GM18519 (cell line): Measurements from ENCODE around the gene LPIN2.
A peak's percentile ranks its signal among the peaks of the same experiment; 100 is the strongest.

Experiments used
- ATAC-seq: cut with Tn5 transposase; IDR thresholded peaks from one replicate; pipeline ENCODE4 v1.9.1; 2021; ENCODE audit warnings: mild to moderate bottlenecking, moderate library complexity; ENCODE audit not compliant: unreplicated experiment, low FRiP score

LPIN2 gene

DNA sequence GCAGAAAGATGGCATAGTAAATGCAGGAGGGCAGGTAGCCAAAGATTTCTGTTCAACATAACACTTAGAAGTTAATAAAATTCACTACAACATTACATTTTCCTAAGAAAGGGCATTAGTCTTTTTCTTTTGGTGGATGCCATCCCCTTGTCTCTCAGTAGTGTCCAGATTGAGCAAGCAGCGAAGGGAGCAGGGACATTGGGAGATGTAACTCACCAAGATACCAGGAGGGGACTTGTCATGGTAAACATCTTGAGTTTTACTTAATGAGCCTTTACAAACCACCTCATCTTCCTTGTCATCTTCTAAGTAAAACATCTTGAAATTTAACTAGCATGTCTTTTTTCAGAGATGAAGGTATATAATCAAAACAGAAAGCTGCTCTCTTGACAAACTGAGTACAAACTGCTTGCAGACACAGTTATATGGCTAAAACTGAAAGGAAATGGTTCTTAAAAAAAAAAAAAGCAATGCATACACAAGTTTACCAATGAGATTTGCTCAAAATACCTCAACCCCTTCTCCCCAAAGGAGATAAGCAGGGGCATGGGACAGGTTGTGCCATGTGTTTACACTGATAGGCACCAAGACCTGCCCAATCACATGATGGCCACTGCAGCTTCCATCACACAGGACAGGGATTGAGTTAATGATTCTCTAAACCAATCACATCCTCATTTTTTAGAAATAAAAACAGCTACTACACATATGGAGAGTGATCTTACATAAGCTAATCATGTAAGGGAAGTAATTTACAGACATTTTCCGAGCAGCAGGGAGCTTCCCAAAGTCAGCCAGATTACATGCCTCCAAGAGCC is 30.3 kb downstream of the LPIN2 start:
- ATAC-seq = no peak

DNA sequence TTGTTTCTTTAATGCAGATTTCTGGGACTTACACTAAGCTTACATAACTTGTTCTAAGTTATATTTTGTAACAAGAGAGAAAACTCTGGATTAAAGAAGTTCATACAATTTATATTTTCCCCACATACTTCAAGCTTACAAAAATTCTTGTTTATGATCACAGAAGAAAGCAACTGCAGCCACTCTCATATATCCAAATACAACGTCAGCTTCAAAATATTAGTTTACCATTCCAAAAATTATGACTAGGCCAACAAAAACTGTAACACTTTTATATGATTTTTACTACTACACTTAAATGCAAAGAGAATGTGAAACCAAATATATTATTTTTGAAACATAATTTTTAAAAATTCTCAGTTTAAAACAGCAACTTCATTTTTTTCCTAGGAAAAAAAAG is 30.9 kb downstream of the LPIN2 start:
- no peak for ATAC-seq

DNA sequence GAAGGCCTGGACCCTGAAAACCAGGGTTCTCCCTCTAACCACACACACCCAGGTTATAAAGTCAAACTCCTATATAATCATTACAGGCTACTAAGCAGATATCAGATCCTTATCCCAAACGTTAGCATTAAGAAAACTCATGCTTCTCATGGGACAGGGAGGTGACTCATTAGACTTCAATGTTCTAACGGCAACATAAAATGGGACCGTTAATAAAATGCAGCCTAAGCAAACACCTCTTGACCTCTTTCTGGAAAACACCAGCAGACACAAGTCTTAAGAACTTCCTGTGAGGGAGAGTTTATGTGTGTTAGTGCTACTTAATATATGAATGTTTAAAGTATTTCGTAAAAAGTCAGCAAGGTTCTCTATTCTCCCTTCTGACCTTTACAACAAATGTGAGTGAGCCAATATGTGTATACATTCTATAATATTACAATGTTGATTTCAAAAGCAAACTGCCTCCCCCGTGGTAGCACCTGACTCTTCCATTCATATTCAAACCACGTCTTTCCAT is 31.7 kb downstream of the LPIN2 start:
- no peak for ATAC-seq

DNA sequence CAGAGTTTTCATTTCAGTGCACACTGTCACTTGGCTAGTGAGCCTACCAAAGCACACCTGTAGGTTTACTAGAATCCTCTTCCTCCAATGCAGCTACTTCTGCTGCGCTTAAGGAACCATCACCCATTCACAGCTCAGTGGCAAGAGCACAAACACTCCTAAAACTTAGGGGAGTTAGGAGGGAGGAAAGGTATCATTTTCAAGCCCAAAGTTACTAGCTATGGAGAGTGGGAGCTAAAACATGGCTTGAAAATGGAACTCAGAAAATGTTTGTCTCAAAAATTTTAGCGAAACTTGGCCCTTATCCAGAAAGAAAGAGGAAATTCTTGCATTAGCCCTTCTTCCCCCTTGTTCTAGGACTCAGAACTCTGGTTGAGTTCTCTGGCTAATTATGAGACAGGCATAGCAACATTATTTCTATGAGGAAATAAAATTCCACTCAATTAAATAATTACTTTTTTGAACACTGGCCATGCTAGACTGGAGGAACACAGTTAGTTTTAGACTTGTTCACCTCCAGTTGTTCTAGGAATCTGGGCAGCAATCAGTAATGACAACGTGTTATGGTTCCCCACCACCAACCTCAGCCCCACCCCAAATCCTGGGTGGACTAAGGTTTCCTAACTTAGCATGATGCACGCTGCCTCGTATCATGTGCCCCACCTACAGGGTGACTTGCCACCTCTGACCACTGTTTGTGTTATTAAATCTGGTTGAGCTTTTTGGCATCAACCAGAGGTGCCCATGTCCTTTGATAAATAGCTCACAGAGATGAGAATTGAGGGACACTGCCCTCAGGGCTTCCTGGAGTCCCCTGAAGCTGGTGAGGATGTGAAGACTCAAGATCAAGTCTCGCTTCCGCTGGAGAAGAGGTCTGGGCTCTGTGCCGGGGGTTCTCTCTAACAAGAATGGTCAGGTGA is 32.8 kb downstream of the LPIN2 start:
- ATAC-seq = peak; percentile 37

DNA sequence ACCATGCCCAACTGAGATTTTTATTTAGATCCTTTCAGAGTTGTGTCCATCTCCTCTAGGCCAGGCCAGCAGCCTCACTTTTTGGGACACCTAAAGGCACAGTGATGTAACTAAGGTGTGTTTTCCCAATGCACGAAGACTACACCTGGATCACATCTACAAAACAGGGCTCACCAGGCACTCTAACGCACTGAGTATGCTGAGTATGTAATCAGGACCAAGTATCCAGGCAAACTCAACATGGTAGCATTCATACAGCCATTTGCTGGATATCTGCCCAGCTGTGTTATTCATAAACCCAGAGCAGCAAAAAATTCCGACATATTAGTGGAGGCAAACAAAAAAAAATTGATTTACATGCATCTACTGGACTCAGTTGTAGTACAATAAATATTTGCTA is 33.8 kb downstream of the LPIN2 start:
- ATAC-seq = no peak

DNA sequence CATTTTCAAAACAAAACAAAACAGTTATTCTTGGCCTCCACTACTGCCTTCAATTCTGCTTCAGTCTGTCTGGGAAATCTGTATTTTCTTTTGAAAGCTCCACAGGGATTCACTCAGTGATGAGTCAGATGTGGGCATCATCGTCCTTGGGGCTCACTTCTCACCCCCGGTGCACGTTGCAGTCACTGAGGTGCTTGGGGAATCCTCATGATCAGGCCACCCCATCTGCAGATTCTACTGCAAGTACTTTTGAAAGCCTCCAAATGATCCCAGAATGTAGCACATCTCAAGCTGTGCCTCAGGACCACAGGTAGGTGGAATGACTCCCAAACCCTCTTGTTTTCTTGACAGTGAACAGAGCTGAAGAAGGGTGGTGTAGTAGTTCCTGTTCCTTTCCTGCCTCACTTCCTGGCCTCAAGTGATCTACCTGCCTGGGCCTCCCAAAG is 34.3 kb downstream of the LPIN2 start:
- ATAC-seq = no peak

DNA sequence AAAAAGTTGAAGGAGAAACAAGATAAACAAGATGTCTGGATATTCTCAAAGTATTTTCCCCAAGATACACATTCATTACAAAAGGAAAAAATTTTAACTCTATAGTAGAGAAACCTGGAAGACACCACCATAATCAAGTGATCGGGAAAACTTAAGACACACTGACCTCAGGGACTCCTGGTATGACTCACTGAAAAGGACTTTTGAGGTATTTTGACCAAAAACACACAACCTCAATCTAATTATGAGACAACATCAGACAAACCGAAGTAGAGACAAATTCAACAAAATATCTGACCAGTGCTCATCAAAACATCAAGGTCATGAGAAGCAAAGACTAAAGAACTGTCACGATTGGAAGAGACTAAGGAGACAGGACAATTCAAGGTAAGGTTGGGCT is 34.7 kb downstream of the LPIN2 start:
- ATAC-seq = peak; percentile 34

DNA sequence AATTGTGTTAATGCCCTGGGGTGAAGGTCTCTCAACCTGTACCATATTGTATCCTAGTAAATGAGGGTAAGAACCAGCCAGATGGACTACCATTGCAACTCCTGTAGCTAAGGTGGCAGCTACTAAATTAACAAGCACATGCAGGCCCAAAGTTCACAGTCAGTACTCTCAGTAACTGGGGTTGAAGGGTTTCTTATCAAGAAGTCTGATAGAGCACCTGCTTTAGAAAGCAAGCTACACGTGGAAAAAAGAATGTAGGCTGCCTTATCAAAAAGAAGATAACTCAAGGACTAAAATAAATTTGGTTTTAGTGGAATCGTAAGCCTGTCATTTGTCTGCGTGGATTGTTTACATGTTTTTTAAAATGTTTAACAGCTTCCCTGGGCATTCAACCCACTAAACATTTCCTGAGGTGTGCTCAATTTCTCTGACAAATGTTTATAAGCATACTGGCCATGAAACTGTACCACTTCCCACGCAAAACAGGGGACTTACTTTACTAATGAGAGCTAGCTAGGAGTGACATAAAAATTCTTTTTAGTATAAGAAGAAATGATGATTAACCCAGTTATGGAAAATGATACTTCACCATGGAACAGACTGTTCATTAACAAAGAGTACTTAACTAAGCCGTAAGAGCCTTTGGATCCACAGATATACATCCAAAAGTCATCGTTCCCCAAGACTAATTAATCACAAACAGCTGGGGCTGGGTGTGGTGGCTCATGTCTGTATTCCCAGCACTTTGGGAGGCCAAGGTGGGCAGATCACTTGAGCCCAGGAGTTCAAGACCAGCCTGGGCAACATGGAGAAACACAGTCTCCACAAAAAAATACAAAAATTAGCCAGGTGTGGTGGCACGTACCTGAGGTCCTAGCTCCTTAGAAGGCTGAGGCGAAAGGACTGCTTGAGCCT is 36.5 kb downstream of the LPIN2 start:
- ATAC-seq = no peak

DNA sequence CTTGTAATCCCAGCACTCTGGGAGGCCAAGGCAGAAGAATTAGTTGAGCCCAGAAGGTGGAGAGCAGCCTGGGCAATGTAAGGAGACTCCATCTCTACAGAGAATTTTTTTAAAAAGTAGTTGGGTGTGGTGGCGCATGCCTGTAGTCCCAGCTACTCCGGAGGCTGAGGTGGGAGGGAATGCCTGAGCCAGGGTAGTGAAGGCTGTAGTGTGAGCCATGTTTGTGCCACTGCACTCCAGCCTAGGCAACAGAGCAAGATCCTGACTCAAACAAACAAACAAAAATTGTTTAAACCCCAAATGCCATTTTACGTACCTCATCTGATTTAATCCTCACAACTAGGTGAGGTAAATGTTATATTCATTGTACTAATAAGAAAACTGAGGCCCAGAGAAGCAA is 38.2 kb downstream of the LPIN2 start:
- no peak for ATAC-seq

DNA sequence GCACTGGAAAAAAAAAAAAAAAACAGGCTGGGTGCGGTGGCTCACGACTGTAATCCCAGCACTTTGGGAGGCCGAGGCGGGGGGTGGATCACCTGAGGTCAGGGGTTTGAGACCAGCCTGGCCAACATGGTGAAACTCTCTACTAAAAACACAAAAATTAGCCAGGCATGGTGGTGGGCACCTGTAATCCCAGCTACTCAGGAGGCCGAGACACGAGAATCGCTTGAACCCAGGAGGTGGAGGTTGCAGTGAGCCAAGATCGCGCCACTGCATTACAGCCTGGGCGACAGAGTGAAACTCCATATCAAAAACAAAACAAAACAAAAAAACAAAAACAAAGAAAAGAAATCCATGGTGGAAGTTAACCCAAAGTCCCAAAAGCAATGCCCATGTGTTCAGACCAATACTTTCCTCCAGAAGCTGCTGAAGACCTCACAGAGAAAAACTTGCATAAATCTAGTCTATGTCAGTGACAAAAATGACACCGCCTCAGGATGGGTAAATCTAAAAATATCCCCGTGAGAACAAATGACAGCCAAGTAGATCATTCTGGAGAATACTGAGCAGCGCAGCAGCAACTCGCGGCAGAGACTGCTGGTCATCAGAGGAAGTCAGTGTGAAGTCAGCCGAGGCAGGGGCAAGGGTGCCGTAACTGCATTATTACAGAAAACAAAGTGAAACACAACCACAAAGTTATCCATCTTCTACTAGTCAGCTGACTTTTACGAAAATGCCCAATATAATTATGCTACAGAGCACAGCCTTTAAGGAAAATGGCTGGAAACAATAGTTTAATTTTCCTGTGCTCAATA is 41.0 kb downstream of the LPIN2 start:
- peak; percentile 88 for ATAC-seq

DNA sequence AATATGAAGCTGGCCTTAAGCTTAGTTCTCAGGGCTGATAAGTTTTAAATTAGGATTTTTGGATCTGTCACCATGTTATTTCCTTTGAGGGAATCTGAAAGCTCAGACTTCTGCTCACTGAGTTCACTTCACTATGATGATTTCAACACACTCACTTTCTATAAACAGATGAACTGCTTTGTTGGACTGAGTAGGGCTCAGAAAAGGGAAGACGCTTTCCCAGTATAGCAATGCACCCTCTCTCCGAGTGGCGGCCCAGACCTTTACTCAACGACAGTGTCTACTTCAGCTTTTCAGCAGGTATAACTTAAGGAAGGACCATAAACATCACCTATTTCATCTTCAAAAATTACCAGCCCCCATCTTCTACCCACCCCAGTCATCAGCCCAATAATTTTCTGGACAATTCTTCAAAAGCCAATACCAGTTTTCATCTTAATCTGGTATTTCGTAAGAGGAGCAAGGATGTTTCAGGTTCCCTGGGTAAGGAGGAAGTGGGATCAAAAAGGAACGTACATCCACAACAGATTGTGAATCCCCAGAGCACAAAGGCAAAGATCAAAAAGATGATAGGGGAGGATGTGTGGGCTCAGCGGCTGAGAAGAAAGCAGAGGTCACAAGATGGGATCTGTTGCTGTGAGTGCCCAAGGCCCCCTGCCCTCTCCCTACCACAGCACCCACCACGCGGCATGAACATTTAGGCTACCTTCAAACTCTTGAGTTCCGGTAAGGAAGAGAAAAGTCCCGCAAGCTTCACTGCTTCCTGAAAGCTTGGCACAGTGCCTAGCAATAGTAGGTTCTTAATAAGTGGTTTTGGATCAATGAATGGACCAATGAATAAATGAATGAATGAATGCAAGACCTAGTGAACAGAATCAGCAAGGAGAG is 41.9 kb downstream of the LPIN2 start:
- ATAC-seq = no peak

DNA sequence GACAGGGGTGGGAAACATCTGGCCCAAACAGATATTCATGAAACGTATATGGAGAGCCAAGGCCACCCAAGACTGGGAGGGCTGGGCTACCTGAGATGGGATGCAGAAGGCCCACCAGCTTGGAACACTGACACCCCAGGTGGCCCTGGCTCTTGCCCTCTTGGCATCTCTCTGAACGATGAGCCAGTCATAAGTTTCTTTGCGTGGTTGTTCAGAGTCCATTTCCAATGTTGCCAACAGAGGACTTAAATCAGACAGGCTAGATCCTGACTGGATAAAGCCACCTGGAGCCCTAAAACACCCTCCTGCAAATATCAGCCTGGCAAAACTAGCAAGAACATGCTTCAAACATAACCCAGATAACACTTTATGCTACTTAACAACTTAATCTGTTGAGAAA is 42.6 kb downstream of the LPIN2 start:
- ATAC-seq = no peak

DNA sequence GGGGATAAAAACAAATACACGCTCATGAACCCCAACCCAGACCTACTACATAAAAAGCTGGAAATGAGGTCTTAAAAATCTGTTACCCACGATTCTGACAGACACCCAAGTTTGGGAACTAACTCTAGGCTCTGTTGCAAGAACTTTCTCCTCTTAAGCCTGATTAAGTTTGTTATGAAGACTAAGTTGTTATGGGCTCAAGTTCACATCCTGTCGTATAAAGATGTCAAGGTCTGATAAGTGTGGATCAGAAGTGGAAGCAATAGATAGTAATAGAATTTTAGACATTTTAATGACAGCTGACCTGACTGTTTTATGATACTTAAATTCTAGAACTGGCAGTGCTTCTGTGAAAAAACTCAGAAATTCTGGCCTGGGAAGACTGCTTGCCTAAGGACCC is 43.2 kb downstream of the LPIN2 start:
- no peak for ATAC-seq

DNA sequence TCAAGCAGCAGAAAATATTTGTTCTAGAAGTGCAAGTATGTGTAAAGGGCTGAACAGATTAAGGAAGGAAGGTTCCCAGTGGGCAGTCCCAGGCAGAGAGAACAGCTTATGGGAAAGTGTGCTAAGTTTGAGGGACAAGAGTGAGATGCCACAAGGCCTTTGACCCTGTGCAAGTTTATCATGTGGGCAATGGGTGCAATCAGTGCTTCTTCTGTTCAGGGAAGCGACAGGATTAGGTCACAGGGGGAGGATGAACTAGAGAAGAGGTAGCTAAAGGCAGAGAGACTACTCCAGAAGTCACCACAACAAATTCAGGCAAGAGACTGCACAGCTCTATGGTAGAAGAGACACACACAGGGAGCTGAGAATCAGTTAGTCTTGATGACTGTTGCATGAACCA is 44.3 kb downstream of the LPIN2 start:
- no peak for ATAC-seq

DNA sequence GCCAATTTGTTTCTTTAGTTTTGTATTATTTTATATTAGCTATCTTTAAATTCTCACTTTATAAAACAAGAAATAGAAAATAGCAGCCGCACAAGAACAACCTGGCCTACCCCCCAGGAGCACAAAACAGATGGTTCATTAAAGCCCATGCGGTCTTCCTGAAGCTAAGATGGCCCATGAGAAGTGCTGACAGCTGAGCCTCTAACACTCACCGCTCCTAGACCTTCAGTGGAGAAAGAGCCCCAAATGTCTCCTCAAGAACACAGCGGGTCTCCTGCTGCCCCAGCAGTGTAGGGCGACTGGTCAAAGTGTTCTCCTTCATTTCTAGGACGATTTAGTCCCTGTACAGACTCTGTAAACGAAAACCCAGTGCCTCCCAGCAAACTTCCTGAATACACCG is 45.1 kb downstream of the LPIN2 start:
- ATAC-seq = no peak

DNA sequence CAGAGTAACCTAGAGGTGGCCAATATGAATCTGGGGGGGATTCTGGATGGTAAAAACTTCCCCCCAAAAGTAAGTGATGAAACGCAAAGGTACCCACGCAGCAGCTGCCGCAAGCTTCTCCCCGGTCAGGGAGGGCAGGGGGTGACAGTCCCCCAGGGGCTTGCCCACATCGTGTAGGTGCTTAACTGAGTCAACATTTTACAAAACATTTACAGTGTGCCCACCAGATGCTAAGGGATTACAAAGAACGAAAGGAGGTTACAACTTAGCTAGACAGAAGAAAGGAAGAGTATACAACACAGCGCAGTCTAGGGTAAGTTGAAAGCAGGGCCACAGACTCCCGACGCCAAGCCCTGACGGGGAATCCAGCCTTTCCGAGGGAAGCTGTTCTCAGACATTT is 45.6 kb downstream of the LPIN2 start:
- no peak for ATAC-seq

DNA sequence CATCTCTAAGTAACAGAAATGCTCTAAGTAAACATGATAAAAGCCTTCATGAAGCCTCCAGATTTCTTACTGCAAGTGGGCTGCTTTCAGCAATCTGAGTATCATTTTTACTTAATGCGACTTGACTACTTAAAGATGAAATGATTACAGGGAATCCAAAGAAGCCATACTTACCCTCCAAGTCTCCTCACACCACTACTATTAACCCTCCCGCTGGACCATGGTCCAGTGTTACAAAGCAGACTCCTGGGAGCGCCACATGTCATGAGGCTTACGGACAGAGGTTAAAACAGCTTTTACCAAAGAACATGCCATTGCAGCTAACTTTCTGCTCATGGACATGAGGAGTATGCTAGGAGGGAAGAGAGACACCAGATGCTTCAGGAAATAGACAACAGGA is 46.4 kb downstream of the LPIN2 start:
- no peak for ATAC-seq

DNA sequence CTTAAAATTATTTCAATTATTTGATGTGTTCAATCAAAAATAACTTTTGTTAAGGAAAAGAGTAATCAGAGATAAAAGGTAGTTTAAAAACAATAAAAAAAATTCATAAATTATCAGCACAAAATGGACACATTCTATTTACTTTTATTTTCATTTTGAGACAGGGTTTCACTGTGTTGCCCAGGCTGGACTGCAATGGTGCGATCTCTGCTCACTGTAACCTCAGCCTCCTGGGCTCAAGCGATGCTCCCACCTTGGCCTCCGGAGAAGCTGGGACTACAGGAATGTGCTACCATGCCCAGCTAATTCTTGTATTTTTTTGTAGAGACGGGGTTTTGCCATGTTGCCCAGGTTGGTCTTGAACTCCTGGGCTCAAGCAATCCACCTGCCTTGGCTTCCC is 47.1 kb downstream of the LPIN2 start:
- ATAC-seq = no peak
